HG03097 (cell line): Measurements from ENCODE around the gene PIWIL1.

Experiments used
- ATAC-seq: cut with Tn5 transposase; IDR thresholded peaks from one replicate; pipeline ENCODE4 v1.9.1; 2021; ENCODE audit not compliant: unreplicated experiment, low FRiP score

PIWIL1 gene

DNA sequence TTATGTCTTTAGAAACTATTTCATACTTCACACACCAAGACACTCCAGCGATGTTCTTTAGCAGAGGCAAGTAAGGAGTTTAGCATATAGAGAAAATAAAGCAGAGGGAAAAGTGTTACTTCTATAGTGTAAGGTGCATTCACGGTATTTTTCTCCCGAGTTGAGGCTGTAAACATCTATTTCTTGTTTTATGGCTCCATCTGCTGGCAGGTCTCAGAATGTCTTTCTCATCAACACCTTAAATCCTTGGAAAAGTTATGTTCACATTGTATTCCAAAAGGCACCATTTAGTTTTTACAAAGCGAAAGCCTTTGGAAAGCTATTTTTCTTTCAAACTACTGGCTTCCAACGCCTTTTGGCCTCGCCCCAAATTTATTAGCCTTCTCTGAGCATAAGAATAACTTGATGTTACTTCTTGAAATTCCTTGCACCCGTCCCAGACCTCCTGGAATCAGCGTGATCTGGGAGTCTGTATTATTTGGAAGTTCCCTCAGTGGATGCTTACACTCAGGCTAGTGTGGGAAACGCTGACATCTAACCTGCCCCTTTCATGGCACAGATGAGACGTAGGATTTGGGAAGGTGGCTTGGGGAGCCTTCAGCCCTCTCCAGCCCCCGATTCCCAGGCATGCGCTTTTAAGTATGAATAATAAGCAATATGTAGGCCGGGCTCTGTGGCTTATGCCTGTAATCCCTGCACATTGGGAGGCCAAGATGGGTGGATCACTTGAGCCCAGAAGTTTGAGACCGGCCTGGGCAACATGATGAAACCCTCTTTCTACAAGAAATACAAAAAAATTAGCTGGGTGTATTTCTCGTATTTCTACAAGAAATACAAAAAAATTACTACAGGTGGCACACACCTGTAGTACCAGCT lies 1.9 kb upstream of the PIWIL1 start:
- no peak for ATAC-seq

DNA sequence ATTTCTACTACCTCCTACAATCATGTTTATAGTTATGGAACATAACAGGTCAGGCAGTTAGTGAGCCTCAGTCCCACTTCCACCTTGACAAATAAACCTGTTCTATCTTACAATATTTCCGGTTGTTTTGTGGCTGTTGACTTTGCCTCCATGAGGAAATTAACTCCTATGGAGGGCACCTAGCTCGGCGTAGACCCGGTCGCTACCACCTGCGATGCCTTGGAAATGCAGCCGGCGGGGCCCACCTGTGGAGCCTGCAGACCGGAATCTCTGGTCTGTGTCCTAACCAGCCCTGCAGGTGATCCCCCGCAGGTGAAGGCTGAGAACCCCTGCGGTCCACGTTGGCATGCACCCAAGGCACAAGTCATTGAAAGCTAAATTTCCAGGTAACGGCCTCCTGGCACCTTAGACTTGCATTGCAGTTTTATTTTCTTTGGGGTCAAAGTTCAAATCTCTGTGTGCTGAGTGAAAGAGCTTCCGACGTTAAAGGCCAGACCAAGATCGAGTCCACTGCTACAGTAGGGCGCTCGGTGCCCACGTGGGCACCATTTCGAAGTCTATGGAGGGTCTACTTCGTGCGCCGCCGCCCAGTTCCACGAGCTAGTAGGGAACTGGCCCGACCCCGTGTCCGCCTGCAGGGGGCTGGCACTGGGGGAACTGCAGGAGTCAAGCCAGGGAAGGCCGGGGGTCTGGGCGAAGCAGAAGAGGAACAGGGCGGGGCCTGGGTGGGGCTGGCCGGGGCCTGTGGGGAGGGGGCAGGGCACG lies 782 bp upstream of the PIWIL1 start:
- ATAC-seq, result no peak

DNA sequence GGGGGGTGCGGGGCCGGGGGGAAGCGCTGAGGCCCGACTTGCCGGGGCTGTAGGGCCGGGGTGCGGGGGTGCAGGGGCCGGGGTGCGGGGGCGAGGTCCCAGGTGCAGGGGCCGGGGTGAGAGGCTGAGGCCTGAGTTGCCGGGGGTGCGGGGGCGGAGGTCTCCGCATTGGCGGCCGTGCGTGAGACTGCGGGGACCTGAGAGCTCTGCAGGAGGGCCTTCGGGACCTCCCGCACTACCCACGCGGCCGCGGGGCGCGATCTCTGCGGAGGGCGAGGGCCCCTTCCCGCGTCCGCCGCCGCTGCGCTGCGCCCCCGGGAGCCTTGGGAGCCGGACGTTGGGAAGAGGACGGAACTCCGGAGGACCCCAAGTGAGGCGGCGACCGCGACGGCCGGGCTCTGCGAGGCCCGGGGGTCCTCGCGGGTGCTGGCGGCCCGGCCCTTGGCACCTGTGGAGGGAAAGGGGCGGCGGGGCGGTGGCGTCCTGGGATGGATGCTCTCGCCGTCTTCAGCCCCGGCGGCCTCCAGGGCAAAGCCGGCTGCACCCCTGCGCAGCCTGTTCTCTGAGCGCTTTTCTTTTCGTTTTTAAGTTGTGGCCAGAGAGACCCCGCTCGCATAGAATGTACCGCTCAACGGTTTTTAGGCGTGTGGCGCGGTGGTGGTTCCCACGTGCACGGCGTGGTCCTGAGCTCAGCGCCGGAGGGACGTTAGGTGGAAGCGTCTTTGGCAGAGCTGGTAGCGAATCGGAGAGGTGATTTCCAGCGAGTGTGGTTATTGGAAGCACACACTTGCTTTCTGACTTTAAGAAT lies 1.3 kb downstream of the PIWIL1 start:
- no peak for ATAC-seq

DNA sequence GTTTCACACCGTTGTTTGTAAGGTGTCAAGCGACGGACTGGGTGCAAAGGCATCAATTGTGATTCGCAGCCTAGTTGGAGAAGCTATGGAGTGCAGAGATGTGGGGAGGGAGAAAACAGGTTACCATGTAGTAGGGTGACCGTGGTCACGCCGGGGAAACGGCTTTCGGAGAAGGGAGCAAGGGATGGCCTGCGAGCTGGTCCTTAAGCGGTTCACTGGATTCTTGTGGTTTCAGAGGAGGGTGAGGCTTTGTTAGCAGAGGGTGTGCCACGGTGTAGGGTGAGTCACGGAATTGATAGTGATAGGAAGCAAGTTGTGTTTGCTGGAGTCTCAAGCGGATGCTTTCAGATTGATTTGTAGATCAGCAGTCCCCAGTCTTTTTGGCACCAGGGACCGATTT lies 2.3 kb downstream of the PIWIL1 start:
- no peak for ATAC-seq

DNA sequence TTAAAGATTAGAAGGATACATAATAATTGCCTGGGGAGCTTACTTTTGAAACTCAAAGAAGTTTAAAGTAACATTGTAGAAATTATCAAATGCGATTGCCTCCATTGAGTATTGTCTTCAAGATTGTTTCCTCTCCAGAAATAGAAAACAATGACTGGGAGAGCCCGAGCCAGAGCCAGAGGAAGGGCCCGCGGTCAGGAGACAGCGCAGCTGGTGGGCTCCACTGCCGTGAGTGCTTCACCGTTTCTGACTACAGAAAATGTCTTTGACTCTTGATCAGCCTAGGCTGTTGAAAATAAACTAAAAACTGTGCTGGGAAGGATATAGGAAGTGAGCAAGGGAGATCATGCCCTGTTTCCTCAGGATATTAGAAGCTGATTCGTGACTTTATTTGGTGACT lies 4.8 kb downstream of the PIWIL1 start:
- ATAC-seq, result no peak

DNA sequence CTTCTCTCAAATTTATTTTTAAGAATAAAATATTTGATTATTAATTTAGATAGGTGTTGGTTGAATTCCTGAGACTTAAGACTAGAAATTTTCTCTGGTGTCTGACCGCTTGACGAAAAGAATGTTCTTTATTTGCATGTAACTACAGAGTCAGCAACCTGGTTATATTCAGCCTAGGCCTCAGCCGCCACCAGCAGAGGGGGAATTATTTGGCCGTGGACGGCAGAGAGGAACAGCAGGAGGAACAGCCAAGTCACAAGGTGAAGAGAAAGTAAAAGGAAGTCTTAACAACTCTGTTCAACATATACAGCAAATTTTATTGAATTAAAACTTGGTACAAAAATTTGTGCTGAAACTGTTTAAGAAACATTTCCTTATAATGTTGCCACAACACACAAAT lies 5.2 kb downstream of the PIWIL1 start:
- no peak for ATAC-seq

DNA sequence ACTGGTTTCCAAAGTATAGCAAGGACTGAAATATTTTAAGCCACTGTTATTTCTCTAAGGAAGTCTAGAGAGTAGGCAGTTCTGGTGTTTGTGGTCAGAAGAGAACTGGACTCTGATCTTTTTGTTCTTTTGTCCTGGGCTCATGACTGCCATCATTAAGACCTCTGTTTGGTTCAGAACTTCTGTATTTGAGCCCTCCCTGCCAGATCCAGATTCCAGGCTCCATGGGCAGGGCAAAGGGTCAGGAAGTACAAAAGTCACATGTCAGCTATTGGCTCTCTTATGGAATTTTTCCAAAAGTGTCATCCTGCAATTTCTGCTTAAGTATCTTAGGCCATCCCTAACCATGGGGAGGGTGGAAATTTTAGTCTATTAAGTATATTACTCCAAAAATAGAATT lies 6.8 kb downstream of the PIWIL1 start:
- ATAC-seq, result no peak

DNA sequence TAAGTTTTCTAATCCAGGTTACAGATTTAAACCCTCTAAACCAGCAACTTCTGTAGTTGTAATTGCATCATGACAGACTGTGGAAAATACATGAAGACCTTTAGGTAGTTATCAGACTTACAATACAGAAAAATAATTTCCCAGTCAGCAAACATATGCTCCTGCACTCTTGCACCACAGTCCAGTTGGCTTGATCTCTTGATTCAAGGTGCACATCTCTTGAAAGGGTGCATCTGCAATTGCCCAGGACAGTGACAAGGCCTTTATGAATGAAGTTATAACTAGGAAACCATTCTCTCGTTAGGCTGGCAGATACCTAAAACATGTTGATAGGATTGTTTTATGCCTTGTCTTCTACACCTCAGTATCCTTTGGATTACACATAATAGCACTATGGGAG lies 7.6 kb downstream of the PIWIL1 start:
- no peak for ATAC-seq

DNA sequence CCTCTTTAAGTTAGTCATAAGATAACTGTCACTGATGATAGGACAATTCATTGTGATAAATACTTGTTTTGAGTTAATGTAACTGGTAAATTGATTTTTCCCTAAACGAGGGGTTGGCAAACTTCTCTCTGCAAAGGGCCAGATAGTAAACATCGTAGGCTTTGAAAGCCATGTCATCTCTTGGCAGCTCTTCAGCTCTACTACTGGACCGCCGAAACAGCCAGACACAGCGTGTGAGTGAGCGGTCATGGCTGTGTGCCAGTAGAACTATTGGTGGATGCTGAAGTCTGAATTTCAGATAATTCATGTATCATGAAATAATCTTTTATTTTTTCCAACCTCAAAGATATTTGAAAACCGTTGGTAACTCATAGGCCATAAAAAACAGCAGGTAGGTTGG lies 9.9 kb downstream of the PIWIL1 start:
- no peak for ATAC-seq

DNA sequence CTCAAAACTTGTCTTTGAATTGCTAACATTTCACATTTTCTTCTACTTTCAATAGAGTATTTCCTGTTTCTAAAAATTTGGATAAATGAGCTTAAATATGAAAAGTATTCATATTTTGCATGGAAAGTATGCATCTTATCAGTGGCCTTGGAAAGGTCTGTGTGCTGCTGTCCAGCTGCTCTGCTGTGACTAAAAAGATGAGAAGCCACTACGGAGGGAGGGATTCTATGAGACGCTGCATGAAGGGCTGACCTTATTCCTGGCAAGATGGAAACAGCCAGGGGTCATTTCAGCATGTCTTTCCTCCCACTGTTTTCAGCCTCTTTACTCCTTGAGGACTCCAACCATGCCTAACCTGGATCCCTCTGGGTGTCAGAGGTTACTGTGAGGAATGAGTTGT lies 13.0 kb downstream of the PIWIL1 start:
- no peak for ATAC-seq

DNA sequence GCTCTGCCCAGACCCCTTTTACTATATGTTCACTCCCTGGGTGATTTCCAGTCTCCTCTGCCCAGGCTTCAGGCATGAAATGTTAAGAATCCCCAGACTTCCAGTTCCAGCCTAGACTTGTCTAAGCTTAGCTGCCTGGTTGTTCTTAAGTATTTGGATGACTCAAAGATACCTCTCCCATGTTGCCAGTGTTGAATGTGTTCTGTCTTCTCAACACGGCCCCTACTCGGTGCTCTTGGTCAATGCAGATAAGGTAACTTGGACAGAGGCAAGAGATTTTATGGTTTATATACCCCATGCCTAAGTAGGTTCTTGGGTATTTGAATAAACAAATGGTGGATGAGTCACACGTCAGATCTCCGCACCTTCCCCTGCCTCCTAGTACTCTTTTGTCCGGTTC lies 13.6 kb downstream of the PIWIL1 start:
- no peak for ATAC-seq

DNA sequence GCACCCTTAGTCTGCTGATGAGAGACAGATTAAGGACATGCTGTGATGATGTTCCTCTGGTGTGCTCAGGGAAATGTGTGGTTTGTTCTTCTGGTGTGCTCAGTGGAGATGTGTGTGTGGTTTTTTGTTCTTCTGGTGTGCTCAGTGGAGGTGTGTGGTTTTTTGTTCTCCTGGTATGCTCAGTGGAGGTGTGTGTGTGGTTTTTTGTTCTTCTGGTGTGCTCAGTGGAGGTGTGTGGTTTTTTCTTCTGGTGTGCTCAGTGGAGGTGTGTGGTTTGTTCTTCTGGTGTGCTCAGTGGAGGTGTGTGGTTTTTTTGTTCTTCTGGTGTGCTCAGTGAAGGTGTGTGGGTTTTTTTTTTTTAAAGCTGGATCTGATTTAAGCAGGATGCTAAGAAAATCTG lies 15.4 kb downstream of the PIWIL1 start:
- no peak for ATAC-seq

DNA sequence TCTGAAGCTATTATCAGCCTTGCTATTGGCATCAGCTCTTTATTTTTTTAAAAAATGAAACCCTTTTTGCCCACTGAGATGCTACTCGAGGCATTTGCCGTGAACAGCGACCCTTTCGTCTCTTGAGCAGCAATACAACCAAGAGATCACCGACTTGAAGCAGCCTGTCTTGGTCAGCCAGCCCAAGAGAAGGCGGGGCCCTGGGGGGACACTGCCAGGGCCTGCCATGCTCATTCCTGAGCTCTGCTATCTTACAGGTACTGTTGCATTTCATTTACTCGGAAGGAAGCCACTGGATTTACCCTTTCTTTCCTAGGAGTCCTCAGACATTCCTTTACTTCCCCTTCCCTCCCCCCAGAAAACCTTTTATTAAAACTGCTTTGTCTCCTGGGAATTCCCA lies 16.7 kb downstream of the PIWIL1 start:
- no peak for ATAC-seq

DNA sequence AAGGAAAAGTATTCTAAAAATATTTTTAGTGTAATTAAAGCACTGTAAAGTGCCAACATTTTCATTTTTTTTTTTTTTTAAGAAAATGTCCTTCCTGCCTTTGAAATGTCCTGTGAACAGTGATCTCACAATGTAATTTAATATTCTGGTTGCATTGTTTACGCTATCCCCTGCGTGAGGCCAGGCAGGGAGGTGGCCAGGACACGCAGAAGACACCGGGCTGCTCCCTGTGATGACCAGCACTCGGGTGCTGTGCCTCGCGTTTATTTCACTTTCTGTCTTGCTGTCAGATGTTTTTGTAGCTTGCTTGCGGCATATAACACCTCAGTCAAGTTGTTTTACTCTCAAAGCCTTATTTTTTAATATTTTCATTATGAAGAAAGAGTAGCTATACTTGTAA lies 18.5 kb downstream of the PIWIL1 start:
- no peak for ATAC-seq

DNA sequence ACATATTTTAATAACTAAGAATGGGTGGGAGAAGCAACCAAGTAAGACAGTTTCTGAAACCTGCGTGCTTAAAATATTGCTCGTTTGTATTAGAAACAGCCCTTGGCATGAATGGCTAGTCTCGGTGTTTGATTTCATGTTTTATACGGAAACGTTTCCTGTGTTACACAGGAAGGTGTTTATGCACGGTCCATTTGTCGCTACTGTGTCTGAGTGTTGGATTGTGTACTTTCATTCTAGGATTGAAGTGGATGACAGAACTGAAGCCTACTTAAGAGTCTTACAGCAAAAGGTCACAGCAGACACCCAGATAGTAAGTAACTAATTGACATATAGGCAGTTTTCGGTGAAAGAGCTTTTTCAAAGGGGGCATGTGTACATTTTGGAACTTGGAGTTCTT lies 19.6 kb downstream of the PIWIL1 start:
- ATAC-seq, result no peak

DNA sequence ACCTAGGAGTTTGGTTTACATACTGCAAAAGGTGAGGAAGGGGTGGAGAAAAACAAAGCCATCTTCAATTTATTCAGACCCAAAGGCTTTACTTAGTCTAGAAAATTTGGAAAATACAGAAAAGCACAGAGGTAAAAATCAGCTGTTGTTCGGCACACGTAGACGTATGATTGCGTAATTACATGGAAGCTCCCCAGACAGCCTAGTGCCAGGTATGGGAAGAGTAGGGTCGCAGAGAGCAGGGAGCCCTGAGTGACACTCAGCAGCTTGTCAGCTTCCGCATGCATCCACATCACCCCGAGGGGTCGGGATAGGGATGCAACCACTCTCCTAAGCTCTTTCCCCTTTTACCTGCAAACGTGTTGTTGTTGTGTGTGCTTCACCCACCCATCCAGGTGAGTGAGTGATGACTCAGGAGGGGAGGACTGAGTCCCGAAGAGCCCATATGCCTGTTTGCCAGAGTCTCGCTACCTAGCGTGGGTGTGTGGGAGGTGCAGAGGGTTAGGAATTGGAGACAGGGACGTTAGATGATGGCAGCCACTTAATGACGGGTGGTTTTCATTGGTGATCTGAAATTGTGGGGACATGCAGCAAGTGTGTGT lies 20.1 kb downstream of the PIWIL1 start:
- no peak for ATAC-seq

DNA sequence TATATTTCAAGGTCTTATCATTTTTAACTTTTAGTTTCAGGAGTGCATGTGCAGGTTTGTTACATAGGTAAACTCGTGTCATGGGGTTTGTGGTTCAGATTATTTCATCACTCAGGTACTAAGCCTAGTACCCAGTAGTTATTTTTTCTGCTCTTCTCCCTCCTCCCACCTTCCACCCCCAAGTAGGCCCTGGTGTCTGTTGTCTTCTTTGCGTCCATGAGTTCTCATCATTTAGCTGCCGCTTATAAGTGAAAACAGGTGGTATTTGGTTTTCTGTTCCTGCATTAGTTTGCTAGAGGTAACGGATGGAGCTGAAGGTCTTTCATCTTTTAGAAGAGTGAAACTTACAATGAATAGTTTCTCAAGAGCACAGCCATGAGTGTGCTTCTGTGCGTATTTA lies 24.4 kb downstream of the PIWIL1 start:
- ATAC-seq, result no peak

DNA sequence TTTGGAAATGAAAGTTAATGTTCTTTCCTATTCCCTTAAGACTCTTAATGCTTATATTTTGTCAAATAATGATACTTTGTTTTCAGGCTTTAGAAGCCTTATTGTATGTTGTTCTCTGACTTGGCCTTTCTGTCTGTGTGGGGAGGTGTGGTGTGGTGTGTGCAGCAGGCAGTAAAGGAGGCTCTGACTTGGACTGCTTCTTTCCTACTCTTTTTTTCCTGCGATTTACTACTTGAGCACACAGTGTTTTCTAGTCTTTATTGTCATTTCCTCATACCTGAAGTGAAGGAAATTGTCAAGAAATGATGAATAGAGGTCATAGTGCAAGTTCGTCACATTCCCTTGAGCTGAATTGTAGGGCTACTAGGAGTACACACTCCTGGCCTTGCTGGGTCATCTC lies 26.9 kb downstream of the PIWIL1 start:
- ATAC-seq, result no peak

DNA sequence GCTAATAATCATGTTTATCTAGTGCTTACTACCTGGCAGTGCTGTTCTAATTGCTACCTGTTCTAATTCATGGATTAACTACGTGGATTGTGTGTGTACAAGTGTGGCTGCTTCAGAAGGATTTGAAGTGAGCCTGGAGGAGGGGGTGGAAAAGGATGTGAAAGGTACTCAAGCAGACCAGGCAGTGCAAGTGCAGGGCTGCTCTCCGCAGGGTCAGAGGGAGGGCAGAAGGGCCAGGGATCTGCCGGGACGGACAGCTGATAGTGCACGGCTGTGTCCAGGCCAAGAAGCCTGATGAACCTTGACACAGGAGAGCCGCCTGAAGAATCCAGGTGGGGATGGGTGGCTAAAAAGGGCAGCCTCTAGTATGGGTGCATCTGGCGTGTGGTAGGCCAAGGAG lies 28.5 kb downstream of the PIWIL1 start:
- no peak for ATAC-seq

DNA sequence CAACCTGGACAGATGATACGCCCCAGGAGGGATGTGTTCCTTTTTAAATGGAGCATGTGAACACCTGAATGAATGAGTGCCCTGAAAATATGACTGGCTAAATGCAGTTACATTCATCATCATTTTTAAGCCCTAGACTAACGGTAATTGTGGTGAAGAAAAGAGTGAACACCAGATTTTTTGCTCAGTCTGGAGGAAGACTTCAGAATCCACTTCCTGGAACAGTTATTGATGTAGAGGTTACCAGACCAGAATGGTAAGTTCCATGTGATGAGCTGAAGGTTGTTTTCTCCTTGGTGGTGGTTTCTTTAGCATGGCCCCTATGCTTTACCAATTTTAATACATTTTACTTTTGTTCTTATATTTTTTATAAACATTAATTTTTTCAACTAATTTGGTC lies 29.3 kb downstream of the PIWIL1 start:
- ATAC-seq, result no peak

DNA sequence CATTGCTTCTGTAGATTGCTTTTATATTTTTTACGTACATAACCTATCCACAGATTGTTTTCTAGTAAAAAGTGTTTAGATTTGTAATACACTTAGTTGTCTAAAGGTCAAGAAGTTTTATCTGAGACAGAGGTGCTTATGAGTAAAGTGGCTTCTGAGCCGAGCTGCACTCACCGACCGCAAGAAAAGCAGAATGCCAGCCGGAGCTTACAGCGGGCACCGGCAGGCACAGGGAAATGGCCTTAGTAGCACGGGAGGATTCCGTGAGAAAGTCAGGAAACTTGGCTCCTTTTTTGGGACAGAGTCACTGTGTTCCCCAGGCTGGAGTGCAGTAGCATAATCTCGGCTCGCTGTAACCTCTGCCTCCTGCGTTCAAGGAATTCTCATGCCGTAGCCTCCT lies 29.8 kb downstream of the PIWIL1 start:
- no peak for ATAC-seq
